HG03196 (cell line): ENCODE data around the gene TBC1D22A.

Experiments
- ATAC-seq: cut with Tn5 transposase; IDR thresholded peaks from one replicate; pipeline ENCODE4 v1.9.1; 2021; ENCODE audit not compliant: unreplicated experiment

TBC1D22A gene

GRCh38 chr22:46876357-46876934 is 114.0 kb downstream of the TBC1D22A start:
- no peak for ATAC-seq

GRCh38 chr22:46878191-46878948 is 115.9 kb downstream of the TBC1D22A start:
- no peak for ATAC-seq

GRCh38 chr22:46879083-46879482 is 116.6 kb downstream of the TBC1D22A start:
- no peak for ATAC-seq

- ATAC-seq: no peak
Observed at GRCh38 chr22:46881373-46882118, 119.1 kb downstream of the TBC1D22A start.

GRCh38 chr22:46883092-46883910 is 120.9 kb downstream of the TBC1D22A start:
- no peak for ATAC-seq

GRCh38 chr22:46884365-46884764 is 121.9 kb downstream of the TBC1D22A start:
- no peak for ATAC-seq

- no peak for ATAC-seq
Observed at GRCh38 chr22:46887978-46888377, 125.5 kb downstream of the TBC1D22A start.

GRCh38 chr22:46890819-46891218 is 128.4 kb downstream of the TBC1D22A start:
- no peak for ATAC-seq

- ATAC-seq: no peak
Observed at GRCh38 chr22:46891382-46891951, 129.0 kb downstream of the TBC1D22A start.

GRCh38 chr22:46892866-46893265 is 130.4 kb downstream of the TBC1D22A start:
- ATAC-seq: no peak

- ATAC-seq: no peak
Observed at GRCh38 chr22:46893281-46894020, 131.0 kb downstream of the TBC1D22A start.

- no peak for ATAC-seq
Observed at GRCh38 chr22:46894081-46894671, 131.7 kb downstream of the TBC1D22A start.

- ATAC-seq: no peak
Observed at GRCh38 chr22:46894851-46895640, 132.6 kb downstream of the TBC1D22A start.

- no peak for ATAC-seq
Observed at GRCh38 chr22:46895753-46896152, 133.3 kb downstream of the TBC1D22A start.

- no peak for ATAC-seq
Observed at GRCh38 chr22:46896166-46896565, 133.7 kb downstream of the TBC1D22A start.

- ATAC-seq: no peak
Observed at GRCh38 chr22:46896568-46897245, 134.3 kb downstream of the TBC1D22A start.

- no peak for ATAC-seq
Observed at GRCh38 chr22:46897246-46897623, 134.8 kb downstream of the TBC1D22A start.

- no peak for ATAC-seq
Observed at GRCh38 chr22:46900549-46900948, 138.1 kb downstream of the TBC1D22A start.
